ENCODE data around the gene TTC9C.

The TTC9C gene

GRCh38 chr11:62752177-62752785 is 24.0 kb downstream of the TTC9C start:
- H3K27me3 ChIP-seq (ENCODE audit: control insufficient read depth, low read length): no peaks in the 10 kb centered on the region
- no peaks in the 10 kb centered on the region for H3K9me3 ChIP-seq (ENCODE audit: control insufficient read depth, insufficient read depth, low read length)
- peaks cover 20% of the 10 kb centered on the region for H3K79me2 ChIP-seq (ENCODE audit: control insufficient read depth, low read length)
- no peak overlapping the region for H3K27ac ChIP-seq (ENCODE audit: low read depth, low read length)
- H3K4me1 ChIP-seq (ENCODE audit: control insufficient read depth, low read length): peaks cover 19% of the 10 kb centered on the region
- TF ChIP-seq EZH2phosphoT487 (IDR thresholded peaks at IDR 0.05; ENCODE audit: borderline replicate concordance, low read length): no peak
- TF ChIP-seq, protein P1, sequence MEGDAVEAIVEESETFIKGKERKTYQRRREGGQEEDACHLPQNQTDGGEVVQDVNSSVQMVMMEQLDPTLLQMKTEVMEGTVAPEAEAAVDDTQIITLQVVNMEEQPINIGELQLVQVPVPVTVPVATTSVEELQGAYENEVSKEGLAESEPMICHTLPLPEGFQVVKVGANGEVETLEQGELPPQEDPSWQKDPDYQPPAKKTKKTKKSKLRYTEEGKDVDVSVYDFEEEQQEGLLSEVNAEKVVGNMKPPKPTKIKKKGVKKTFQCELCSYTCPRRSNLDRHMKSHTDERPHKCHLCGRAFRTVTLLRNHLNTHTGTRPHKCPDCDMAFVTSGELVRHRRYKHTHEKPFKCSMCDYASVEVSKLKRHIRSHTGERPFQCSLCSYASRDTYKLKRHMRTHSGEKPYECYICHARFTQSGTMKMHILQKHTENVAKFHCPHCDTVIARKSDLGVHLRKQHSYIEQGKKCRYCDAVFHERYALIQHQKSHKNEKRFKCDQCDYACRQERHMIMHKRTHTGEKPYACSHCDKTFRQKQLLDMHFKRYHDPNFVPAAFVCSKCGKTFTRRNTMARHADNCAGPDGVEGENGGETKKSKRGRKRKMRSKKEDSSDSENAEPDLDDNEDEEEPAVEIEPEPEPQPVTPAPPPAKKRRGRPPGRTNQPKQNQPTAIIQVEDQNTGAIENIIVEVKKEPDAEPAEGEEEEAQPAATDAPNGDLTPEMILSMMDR (IDR thresholded peaks at IDR 0.05; ENCODE audit: low read depth, low read length, poor library complexity, severe bottlenecking): no peak
- peaks cover 12% of the 10 kb centered on the region for H3K36me3 ChIP-seq (ENCODE audit: control insufficient read depth, low read length)
- H3K4me2 ChIP-seq (ENCODE audit: low read length): no peak overlapping the region
- H3K4me3 ChIP-seq (ENCODE audit: low read length): no peak overlapping the region
- H3K9me2 ChIP-seq (replicated peaks; ENCODE audit: control insufficient read depth, low read length): no peaks in the 10 kb centered on the region
- peaks cover 13% of the 10 kb centered on the region for H3F3A ChIP-seq (ENCODE audit: control insufficient read depth, insufficient read depth)
- H4K20me1 ChIP-seq (ENCODE audit: control insufficient read depth, insufficient read depth, low read depth, low read length): no peaks in the 10 kb centered on the region

DNA sequence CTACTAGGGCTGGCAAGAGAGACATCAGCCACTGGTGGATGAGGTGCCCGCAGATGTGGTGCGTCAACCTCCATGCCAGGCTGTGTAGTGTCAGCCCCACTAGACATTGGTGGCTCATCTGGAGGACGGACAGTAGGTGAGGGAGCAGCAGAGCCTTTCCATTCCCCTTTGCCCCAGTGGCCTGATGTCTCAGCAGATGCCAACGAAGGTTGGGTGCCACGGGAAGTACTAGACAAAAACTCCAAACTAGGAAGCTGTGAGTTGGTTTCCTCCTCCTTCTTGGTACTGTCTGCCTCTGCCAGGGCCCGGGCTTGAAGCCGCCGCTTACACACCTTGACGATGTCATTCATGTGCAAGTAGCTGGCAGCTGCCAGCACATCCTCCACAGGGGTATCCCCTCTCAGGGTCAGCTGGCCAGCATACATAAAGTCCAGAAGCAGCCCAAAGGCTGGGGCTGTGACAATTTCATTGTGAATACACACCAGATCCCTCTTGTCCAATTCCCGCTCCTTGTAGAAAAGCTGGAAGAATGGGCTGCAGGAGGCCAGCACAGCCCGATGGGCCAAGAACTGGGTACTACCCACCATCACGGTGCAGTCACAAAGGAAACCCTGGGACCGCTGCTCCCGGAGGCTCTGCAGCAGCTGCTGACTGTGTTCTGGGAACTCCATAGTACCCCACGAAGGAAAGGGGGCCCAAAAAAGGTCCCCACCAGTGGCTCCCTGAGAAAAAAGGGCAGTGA is 24.9 kb downstream of the TTC9C start:
- Histone ChIP-seq H3F3A (ENCODE audit: control insufficient read depth, insufficient read depth) (peaks cover 5% of the 10 kb centered on the region), H3K9me3 (ENCODE audit: control insufficient read depth, insufficient read depth, low read length) (no peaks in the 10 kb centered on the region), H3K4me3 (ENCODE audit: low read length) (peak overlapping the region; percentile 93), H3K27ac (ENCODE audit: low read depth, low read length) (no peak overlapping the region), H3K36me3 (ENCODE audit: control insufficient read depth, low read length) (peaks cover 12% of the 10 kb centered on the region), H3K9me2 (replicated peaks; ENCODE audit: control insufficient read depth, low read length) (no peaks in the 10 kb centered on the region), H4K20me1 (ENCODE audit: control insufficient read depth, insufficient read depth, low read depth, low read length) (no peaks in the 10 kb centered on the region), H3K79me2 (ENCODE audit: control insufficient read depth, low read length) (peaks cover 20% of the 10 kb centered on the region), H3K4me2 (ENCODE audit: low read length) (peak overlapping the region; percentile 55), H3K27me3 (ENCODE audit: control insufficient read depth, low read length) (no peaks in the 10 kb centered on the region), H3K4me1 (ENCODE audit: control insufficient read depth, low read length) (peaks cover 16% of the 10 kb centered on the region)
- TF ChIP-seq EZH2phosphoT487 (IDR thresholded peaks at IDR 0.05; ENCODE audit: borderline replicate concordance, low read length): no peak
- TF ChIP-seq, protein P1 (IDR thresholded peaks at IDR 0.05; ENCODE audit: low read depth, low read length, poor library complexity, severe bottlenecking): no peak

DNA sequence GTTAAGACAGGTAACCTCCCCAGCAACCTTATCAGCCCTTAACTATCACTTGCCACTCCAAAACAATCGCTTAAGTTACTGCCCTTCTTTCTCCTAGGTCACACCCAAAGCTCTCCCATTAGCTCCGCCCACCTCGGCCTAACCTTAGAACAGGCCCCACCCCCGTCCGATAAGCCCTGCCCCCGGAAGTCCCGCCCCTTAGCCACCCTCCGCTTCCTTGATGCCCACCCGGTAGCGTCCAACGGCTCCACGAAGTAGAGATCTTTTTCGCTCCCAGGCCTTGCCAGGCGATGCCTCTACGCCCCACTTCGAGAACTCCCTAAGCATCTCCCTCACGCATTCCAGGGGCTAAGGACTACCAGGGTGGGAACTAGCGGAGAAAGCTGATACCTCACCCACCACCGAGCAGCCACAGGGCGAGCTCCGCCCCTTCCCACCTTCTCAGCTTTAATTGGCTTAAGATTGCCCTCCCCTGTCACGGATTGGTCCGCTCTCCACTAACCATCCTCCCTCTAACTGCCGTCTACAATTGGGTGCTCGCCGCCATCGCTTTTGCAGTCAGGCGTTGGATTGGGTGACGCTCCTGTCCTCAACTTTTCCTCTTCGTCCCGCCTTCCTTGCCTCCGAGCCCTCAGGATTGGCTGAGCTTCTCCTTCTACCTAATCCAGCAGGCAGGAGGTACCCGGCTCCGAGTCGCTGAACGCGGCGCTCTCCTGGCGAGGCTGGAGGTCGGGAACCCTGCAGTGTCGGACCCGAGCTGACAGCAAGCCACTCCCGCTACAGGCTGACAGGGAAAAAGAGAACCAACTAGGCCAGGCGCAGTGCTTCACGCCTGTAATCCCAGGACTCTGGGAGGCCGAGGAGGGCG is 25.7 kb downstream of the TTC9C start, which contains the start of gene ZBTB3:
Gene ZBTB3, minus strand, starts transcription at position 425 of the 868 bp plus-strand sequence. CDS start 496 bp downstream, outside the sequence.
- no peak for TF ChIP-seq EZH2phosphoT487 (IDR thresholded peaks at IDR 0.05; ENCODE audit: borderline replicate concordance, low read length)
- TF ChIP-seq, protein P1 (IDR thresholded peaks at IDR 0.05; ENCODE audit: low read depth, low read length, poor library complexity, severe bottlenecking): no peak
- peak within 1 kb of the TSS; percentile 92 for H3K4me2 ChIP-seq (ENCODE audit: low read length)
- no peaks in the 10 kb centered on the region for H3K9me3 ChIP-seq (ENCODE audit: control insufficient read depth, insufficient read depth, low read length)
- peaks cover 14% of the 10 kb centered on the region for H3K4me1 ChIP-seq (ENCODE audit: control insufficient read depth, low read length)
- no peaks in the 10 kb centered on the region for H3K27me3 ChIP-seq (ENCODE audit: control insufficient read depth, low read length)
- H3K9me2 ChIP-seq (replicated peaks; ENCODE audit: control insufficient read depth, low read length): no peaks in the 10 kb centered on the region
- H3K36me3 ChIP-seq (ENCODE audit: control insufficient read depth, low read length): peaks cover 12% of the 10 kb centered on the region
- peaks cover 18% of the 10 kb centered on the region for H3K79me2 ChIP-seq (ENCODE audit: control insufficient read depth, low read length)
- H3F3A ChIP-seq (ENCODE audit: control insufficient read depth, insufficient read depth): peaks cover 3% of the 10 kb centered on the region; the same call in 1 of the 2 replicates
- peak within 1 kb of the TSS; percentile 93 for H3K4me3 ChIP-seq (ENCODE audit: low read length)
- H4K20me1 ChIP-seq (ENCODE audit: control insufficient read depth, insufficient read depth, low read depth, low read length): no peaks in the 10 kb centered on the region
- H3K27ac ChIP-seq (ENCODE audit: low read depth, low read length): peak within 1 kb of the TSS; percentile 77
